Ramos (cell line): ENCODE data around the gene ALG8.

Experiments used
- in situ Hi-C: fragments of 300-500 bp; cut with MboI; formaldehyde crosslinking; loops from one replicate; pipeline ENCODE4 v1.14.3; 2022; ENCODE audit warnings: low sequenced_read_pairs; ENCODE audit not compliant: unreplicated experiment

The ALG8 gene

GRCh38 chr11:78161346-78161745, 21.9 kb upstream of the ALG8 start:
- in situ Hi-C loops, result no loop called here

GRCh38 chr11:78160557-78160956, 21.1 kb upstream of the ALG8 start:
- in situ Hi-C loops, result no loop called here

DNA sequence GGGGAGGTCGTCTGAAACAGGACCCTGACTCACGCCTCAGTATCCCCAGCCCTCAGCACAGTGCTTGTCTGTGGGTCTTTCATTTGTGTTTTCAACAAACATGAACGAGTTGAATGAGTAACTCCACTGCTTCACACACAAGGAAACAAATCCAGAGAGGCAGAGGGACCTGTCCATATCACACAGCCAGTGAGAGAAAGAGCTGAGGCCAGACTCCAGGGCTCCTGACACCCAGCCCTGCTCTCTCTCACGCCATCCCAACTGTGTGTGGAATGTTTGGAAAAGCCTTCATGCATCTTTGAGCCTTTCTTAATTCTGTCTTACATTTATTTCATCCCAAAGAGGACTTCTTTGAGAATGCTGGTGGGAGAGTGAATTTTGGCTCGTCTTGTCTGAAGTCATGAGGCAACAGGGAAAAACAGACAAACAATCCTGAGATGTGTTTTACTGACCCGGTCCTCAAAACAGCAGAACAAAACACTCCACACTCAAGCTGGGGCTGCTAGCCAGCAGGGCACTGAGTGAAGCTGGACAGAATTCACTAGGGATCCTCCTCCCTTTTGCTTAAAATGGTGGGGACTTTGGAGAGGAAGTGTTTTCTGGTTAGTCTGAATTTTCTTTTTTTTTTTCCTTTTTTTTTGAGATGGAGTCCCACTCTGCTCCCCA, 19.7 kb upstream of the ALG8 start:
- in situ Hi-C loops, result no loop called here

- in situ Hi-C loops, result no loop called here
Observed at GRCh38 chr11:78156127-78156844, 16.9 kb upstream of the ALG8 start.

DNA sequence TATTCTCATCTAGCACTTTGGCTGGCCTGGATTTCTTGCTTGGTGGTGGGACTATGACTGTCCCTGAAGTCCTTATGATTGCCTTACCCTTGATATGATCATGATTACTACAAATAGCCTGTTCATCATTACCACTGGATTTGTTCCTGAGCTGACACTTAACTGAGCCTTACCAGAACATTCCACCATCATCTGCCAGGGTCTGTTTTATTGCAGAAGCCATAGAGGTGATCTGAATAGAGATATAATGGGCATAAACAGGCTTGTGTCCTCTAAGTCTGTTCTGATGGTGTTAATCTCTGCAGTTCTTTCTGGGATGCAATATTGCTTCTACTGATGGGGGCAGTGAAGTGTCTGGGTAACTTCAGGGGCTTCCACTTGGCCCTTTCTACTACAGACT, 12.4 kb upstream of the ALG8 start:
- in situ Hi-C loops, result no loop called here

- in situ Hi-C loops, result no loop called here
Observed at GRCh38 chr11:78150754-78151153, 11.3 kb upstream of the ALG8 start.

DNA sequence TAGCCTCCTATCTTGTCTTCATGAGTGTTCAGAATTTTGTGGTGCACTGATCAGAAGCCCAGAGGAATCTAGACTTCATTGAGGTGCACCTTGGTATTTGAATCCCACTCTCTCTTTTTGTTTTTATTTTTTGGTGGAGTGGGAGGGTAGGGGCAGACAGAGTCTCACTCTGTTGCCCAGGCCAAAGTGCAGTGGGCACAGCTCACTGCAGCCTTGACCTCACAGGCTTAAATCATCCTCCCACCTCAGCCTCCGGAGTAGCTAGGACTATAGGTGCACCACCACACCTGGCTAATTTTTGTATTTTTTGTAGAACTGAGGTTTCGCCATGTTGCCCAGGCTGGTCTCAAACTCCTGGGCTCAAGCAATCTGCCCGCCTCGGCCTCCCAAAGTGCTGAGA, 10.9 kb upstream of the ALG8 start:
- in situ Hi-C loops, result no loop called here

DNA sequence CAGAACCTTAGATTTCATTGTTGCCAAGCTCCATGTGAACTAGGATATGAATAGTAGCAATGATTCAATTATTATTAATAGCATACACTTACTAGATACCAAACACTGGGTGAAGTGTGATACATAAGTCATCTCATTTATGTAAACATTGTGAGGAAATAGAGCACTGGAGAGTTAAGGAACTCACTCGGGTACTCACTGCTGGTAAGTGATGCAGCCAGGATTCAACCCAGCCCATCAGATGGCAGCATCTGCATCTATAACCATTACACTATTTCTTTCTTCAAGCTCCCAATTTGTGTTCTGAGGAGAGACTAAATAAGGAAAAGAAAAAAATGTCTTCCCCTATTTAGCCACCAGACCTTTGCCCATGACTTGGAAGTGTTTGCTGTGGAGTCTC, 10.2 kb upstream of the ALG8 start:
- in situ Hi-C loops, result no loop called here

GRCh38 chr11:78147807-78148206, 8.4 kb upstream of the ALG8 start:
- in situ Hi-C loops, result no loop called here

- in situ Hi-C loops, result no loop called here
Observed at GRCh38 chr11:78145511-78146025, 6.1 kb upstream of the ALG8 start.

- in situ Hi-C loops, result no loop called here
Observed at GRCh38 chr11:78140392-78141077, 1.1 kb upstream of the ALG8 start.

- in situ Hi-C loops, result no loop called here
Observed at GRCh38 chr11:78138694-78139421, 568 bp downstream of the ALG8 start.

GRCh38 chr11:78138291-78138690, 1.1 kb downstream of the ALG8 start:
- in situ Hi-C loops, result no loop called here

DNA sequence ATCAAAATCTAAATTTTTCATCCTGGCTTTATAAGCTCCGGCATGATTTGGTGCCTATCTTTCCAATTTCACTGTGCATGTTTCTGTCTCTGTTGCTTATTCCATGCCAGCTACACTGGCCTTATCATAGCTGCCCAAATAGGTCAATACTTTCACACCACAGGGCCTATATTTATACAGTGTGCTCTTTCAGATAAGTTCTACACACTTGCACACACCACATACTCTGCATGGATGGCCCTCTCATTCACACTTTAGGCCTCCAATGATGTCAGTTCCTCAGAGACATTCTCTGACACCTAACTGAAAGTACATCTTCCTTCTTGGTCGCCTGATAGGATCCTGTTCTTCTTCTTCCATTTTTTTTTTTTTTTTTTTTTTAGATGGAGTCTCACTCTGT, 7.0 kb downstream of the ALG8 start:
- in situ Hi-C loops, result no loop called here

DNA sequence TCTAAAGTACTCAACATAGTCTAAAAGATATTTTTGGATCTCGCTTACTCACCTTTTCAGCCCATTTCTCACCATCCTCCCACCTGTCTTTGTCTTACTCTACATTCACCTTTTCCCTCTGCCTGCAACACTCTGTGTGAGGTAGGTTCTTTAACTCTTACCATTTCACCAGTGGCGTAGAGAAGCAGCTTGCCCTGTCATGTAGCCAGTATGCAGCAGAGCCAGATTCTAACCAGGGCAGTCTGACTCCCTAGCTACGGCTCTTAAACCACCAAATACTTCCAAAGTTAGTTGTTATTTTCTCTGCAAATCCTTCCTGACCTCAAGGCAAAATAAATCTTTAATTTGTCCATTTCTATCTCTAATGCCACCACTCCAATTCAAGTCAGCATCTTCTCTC, 7.5 kb downstream of the ALG8 start:
- in situ Hi-C loops, result no loop called here

DNA sequence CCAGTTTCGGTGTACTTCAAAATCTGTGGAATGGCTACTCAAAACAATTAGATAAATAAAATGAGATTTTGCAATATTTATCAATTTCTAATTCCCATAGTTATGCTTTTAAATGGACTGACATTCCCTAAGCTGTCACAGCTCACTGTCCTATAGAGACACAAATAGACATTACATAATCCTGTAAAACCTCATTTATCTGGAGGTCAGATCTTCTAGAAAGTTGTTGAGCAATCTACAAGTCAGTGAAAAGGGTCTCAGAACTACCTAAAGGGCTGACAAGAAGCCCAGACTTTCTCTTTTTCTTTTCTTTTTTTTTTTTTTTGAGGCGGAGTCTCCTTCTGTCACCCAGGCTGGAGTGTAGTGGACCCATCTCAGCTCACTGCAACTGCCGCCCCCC, 12.0 kb downstream of the ALG8 start:
- in situ Hi-C loops, result no loop called here

DNA sequence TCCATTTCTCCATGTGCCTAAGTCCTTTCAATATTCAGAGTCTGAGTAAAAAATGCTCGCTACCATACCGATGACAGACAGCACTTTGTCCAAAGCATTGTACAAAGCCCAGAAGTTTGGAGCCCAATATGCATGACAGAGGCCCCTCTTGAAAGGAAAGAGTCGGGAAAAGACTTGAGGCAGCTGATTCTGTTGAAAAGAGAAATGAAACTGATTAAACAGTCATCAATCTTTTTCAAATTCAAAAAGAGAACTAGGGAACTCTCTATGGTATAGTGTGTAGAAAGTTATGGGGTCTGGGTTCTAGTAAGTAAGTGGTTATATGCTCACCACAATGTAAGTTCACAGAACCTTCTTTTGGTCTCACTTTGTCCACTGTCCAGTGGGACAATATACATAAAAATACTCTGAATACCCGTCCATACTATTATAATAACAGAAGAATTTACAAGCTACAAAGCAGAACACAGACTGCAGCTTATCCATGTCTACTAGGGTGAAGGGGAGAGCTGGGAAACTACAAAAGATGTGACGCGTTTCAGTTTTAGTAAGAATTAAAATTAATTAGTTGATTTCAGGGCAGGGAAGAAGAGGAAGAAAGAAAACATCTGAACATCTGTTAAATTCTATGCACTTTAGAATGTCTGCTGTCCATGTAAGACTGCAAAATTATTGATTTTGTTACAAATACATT, 26.7 kb downstream of the ALG8 start:
- in situ Hi-C loops, result no loop called here

GRCh38 chr11:78111298-78111697, 28.1 kb downstream of the ALG8 start:
- in situ Hi-C loops, result no loop called here

DNA sequence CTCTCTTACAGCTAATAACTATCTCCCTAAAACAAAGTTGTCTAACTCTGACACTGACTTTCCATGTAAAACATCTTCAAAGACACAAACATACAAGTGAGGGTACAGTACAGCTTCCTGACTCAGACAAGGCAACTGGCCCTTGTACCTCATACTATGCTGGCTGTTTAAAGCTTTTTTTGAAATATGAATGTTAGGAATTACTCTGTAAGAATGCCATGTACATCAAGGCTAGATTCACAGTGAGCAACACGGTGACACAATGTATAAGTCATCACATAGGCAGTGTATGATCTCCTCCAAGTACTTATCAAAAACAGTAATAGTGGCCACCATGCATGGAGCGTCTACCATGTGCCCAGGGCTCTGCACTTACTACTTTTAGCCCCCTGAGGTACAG, 28.6 kb downstream of the ALG8 start:
- in situ Hi-C loops, result no loop called here

GRCh38 chr11:78110351-78110750, 29.1 kb downstream of the ALG8 start:
- in situ Hi-C loops, result no loop called here
